IMR-90 (cell line): ENCODE data around the gene TGFBR2. TPM values are rescaled to one million over a fixed set of nuclear protein-coding genes. Genes with fewer than 3 reads are reported as not detected.

Experiments used
- ATAC-seq: fragments of 200-7000 bp; cut with Tn5 transposase; 2 replicates; pipeline ENCODE4 v1.9.1; 2020; ENCODE audit warnings: low read depth, mild to moderate bottlenecking, moderate library complexity
- BruUV-seq: library from RNA; stranded (reverse); fragments of 400-500 nt; replicated peaks from 2 replicates; lab custom pipeline; 2021; lab: Mats Ljungman, UMichigan
- CTCF ChIA-PET: fragments of 300-600 bp; formaldehyde crosslinking; extraction: SDS; loops from one replicate; lab custom pipeline; 2021; ENCODE audit warnings: antibody characterized with exemption; lab: Yijun Ruan, JAX
- POLR2A ChIA-PET: fragments of 300-600 bp; sonication (Branson Sonifier 250); formaldehyde crosslinking; loops from one replicate; lab custom pipeline; 2022; ENCODE audit warnings: antibody characterized with exemption; ENCODE audit not compliant: unreplicated experiment; lab: Charles Lee
- DNase-seq: peaks from one replicate; pipeline ENCODE4 v3.0.0; 2013
- H2AFZ ChIP-seq: replicated peaks from 2 replicates; pipeline ENCODE3; 2013; ENCODE audit warnings: low read length, mild to moderate bottlenecking; ENCODE audit not compliant: poor library complexity
- H2AK5ac ChIP-seq: 2 replicates; pipeline ENCODE4 v1.6.1; 2013; ENCODE audit warnings: low read depth, low read length, inconsistent platforms
- H2AK9ac ChIP-seq: replicated peaks from 2 replicates; pipeline ENCODE3; 2013; ENCODE audit warnings: mild to moderate bottlenecking, low read depth, low read length, moderate library complexity; ENCODE audit not compliant: poor library complexity
- H2BK120ac ChIP-seq: 2 replicates; pipeline ENCODE4 v1.6.1; 2013; ENCODE audit warnings: low read depth, low read length, inconsistent platforms
- H2BK15ac ChIP-seq: 3 replicates; pipeline ENCODE4 v1.6.1; 2013; ENCODE audit warnings: low read depth, low read length, inconsistent platforms
- H2BK20ac ChIP-seq: 2 replicates; pipeline ENCODE4 v1.6.1; 2013; ENCODE audit warnings: low read depth, mild to moderate bottlenecking, inconsistent platforms, low read length, moderate library complexity
- H2BK5ac ChIP-seq: 2 replicates; pipeline ENCODE4 v1.6.1; 2013; ENCODE audit warnings: mild to moderate bottlenecking, low read depth, low read length, inconsistent platforms; ENCODE audit not compliant: poor library complexity, severe bottlenecking
- H3K14ac ChIP-seq: replicated peaks from 2 replicates; pipeline ENCODE4 v1.6.1; 2013; ENCODE audit warnings: low read depth, low read length, inconsistent platforms
- H3K18ac ChIP-seq: 2 replicates; pipeline ENCODE4 v1.6.1; 2013; ENCODE audit warnings: low read depth, low read length, control low read depth
- H3K23ac ChIP-seq: 2 replicates; pipeline ENCODE4 v1.6.1; 2013; ENCODE audit warnings: low read depth, low read length, inconsistent platforms
- H3K27ac ChIP-seq: 2 replicates; pipeline ENCODE4 v1.5.1; 2013; ENCODE audit warnings: mild to moderate bottlenecking, control low read depth, low read length; ENCODE audit not compliant: insufficient read depth
- H3K27me3 ChIP-seq: 2 replicates; pipeline ENCODE4 v1.6.1; 2013; ENCODE audit warnings: low read length; ENCODE audit not compliant: control insufficient read depth, insufficient read depth
- H3K36me3 ChIP-seq: 2 replicates; pipeline ENCODE4 v1.6.1; 2013; ENCODE audit warnings: low read length, mixed read lengths; ENCODE audit not compliant: control insufficient read depth, insufficient read depth
- H3K4ac ChIP-seq: 2 replicates; pipeline ENCODE4 v1.6.1; 2013; ENCODE audit warnings: low read depth, low read length, inconsistent platforms
- H3K4me1 ChIP-seq: 2 replicates; pipeline ENCODE4 v1.6.1; 2013; ENCODE audit warnings: low read length, mixed read lengths; ENCODE audit not compliant: control insufficient read depth, insufficient read depth
- H3K4me2 ChIP-seq: 2 replicates; pipeline ENCODE4 v1.6.1; 2013; ENCODE audit warnings: low read depth, mild to moderate bottlenecking, control low read depth, low read length, moderate library complexity
- H3K4me3 ChIP-seq: 2 replicates; pipeline ENCODE4 v1.5.1; 2013; ENCODE audit warnings: low read depth, mild to moderate bottlenecking, control low read depth, low read length, moderate library complexity; ENCODE audit not compliant: insufficient read depth
- H3K56ac ChIP-seq: 2 replicates; pipeline ENCODE4 v1.6.1; 2013; ENCODE audit warnings: low read length, inconsistent platforms; ENCODE audit not compliant: insufficient read depth; ENCODE audit errors: extremely low read depth
- H3K79me1 ChIP-seq, 2 experiments: 2 replicates each; pipeline ENCODE4 v1.6.1; 2013; ENCODE audit warnings: low read length in 2 of 2, inconsistent platforms in 1 of 2, low read depth in 1 of 2
- H3K9ac ChIP-seq: 2 replicates; pipeline ENCODE4 v1.6.1; 2013; ENCODE audit warnings: low read depth, low read length, control low read depth
- H3K9me1 ChIP-seq: 2 replicates; pipeline ENCODE4 v1.6.1; 2013; ENCODE audit warnings: low read length, inconsistent platforms; ENCODE audit not compliant: insufficient read depth
- H3K9me3 ChIP-seq: 2 replicates; pipeline ENCODE4 v1.6.1; 2013; ENCODE audit warnings: low read length; ENCODE audit not compliant: control insufficient read depth, insufficient read depth
- H4K20me1 ChIP-seq: 2 replicates; pipeline ENCODE4 v1.6.1; 2013; ENCODE audit warnings: low read length, inconsistent platforms; ENCODE audit not compliant: insufficient read depth
- H4K5ac ChIP-seq: 2 replicates; pipeline ENCODE4 v1.6.1; 2013; ENCODE audit warnings: mild to moderate bottlenecking, low read depth, low read length, control low read depth
- H4K8ac ChIP-seq, 2 experiments: 2 replicates each; pipeline ENCODE4 v1.6.1; 2013; ENCODE audit warnings: low read depth in 2 of 2, low read length in 2 of 2, control low read depth in 1 of 2, inconsistent platforms in 1 of 2
- H4K91ac ChIP-seq: 2 replicates; pipeline ENCODE4 v1.6.1; 2013; ENCODE audit warnings: low read depth, low read length, inconsistent platforms; ENCODE audit not compliant: insufficient read depth
- BHLHE40 ChIP-seq: fragments of 150-350 bp; IDR thresholded peaks from 2 replicates; pipeline ENCODE4 v1.6.1; 2016; ENCODE audit warnings: mild to moderate bottlenecking, low read depth, low read length
- CEBPB ChIP-seq: IDR thresholded peaks from 2 replicates; pipeline ENCODE4 v1.6.1; 2012; ENCODE audit warnings: low read depth, low read length, improper control_type of control experiment
- CHD1 ChIP-seq: IDR thresholded peaks from 2 replicates; pipeline ENCODE4 v1.6.1; 2012; ENCODE audit warnings: low read depth, low read length, improper control_type of control experiment
- FOS ChIP-seq: fragments of 150-350 bp; IDR thresholded peaks from 2 replicates; pipeline ENCODE4 v1.6.1; 2016; ENCODE audit warnings: low read depth, low read length
- MAZ ChIP-seq: IDR thresholded peaks from 2 replicates; pipeline ENCODE4 v1.6.1; 2012; ENCODE audit warnings: low read depth, mild to moderate bottlenecking, low read length, improper control_type of control experiment, moderate library complexity, borderline replicate concordance
- MXI1 ChIP-seq: IDR thresholded peaks from 2 replicates; pipeline ENCODE4 v1.6.1; 2012; ENCODE audit warnings: low read depth, mild to moderate bottlenecking, low read length, moderate library complexity, borderline replicate concordance
- NFE2L2 ChIP-seq: fragments of 150-350 bp; IDR thresholded peaks from 2 replicates; pipeline ENCODE4 v1.6.1; 2016; ENCODE audit warnings: low read depth, mild to moderate bottlenecking, low read length
- POLR2A ChIP-seq: IDR thresholded peaks from 2 replicates; pipeline ENCODE4 v1.6.1; 2012; ENCODE audit warnings: mild to moderate bottlenecking, low read depth, low read length
- RAD21 ChIP-seq: IDR thresholded peaks from 2 replicates; pipeline ENCODE4 v1.6.1; 2012; ENCODE audit warnings: low read length, improper control_type of control experiment
- RFX5 ChIP-seq: IDR thresholded peaks from 2 replicates; pipeline ENCODE4 v1.8.0; 2012; ENCODE audit warnings: low read depth, mild to moderate bottlenecking, low read length, moderate library complexity
- WGBS, 2 experiments: methylation state at CpG; one replicate each; pipeline versions ENCODE4 v1.1.5 to v1.1.7; 2013; ENCODE audit warnings: missing lambda C conversion rate in 2 of 2; ENCODE audit not compliant: insufficient read length in 1 of 2; ENCODE audit errors: extremely low coverage in 2 of 2; 5-methylcytosine and 5-hydroxymethylcytosine counted together
- dilution Hi-C: fragments of 300-500 bp; cut with HindIII; formaldehyde crosslinking; loops from one replicate; pipeline ENCODE4 v1.14.3; 2018; ENCODE audit warnings: low sequenced_read_pairs; ENCODE audit not compliant: unreplicated experiment
- in situ Hi-C: fragments of 300-500 bp; cut with MboI; formaldehyde crosslinking; loops from 3 replicates; pipeline ENCODE4 v1.14.3; 2019; ENCODE audit warnings: low sequenced_read_pairs, inconsistent platforms, mixed read lengths
- intact Hi-C: fragments of 100-400 bp; cut with micrococcal nuclease; formaldehyde crosslinking; loops from 2 replicates; pipeline ENCODE4 v1.10.0; 2022
- polyA plus RNA-seq, 3 experiments: library from polyadenylated mRNA; depleted of rRNA; stranded (reverse); fragments of >200 nt; gene quantifications; 2 replicates each; pipeline ENCODE4 v1.2.3, GENCODE V29; 2012; ENCODE audit warnings: low replicate concordance in 1 of 3
- total RNA-seq: library from RNA; depleted of rRNA; stranded (reverse); fragments of >200 nt; gene quantifications from 2 replicates; pipeline ENCODE4 v1.2.3, GENCODE V29; 2012
- TF ChIP-seq, protein P1 (sequence below): fragments of 150-350 bp; IDR thresholded peaks from 2 replicates; pipeline ENCODE4 v1.6.1; 2016; ENCODE audit warnings: low read depth, mild to moderate bottlenecking, low read length, moderate library complexity, borderline replicate concordance
- TF ChIP-seq, protein P2 (sequence below): conservative IDR thresholded peaks from 2 replicates; pipeline ENCODE4 v1.5.1; 2012; ENCODE audit warnings: mild to moderate bottlenecking, low read depth, low read length, improper control_type of control experiment
- TF ChIP-seq, protein P3 (sequence below): fragments of 150-350 bp; IDR thresholded peaks from 2 replicates; pipeline ENCODE4 v1.6.1; 2017; ENCODE audit warnings: mild to moderate bottlenecking, antibody characterized with exemption, low read length, low read depth

Gene TGFBR2
- total and polyA plus RNA-seq, 2 of the 4 experiments (the other 2 are of a cell fraction): 63.7 to 87.5 TPM

DNA sequence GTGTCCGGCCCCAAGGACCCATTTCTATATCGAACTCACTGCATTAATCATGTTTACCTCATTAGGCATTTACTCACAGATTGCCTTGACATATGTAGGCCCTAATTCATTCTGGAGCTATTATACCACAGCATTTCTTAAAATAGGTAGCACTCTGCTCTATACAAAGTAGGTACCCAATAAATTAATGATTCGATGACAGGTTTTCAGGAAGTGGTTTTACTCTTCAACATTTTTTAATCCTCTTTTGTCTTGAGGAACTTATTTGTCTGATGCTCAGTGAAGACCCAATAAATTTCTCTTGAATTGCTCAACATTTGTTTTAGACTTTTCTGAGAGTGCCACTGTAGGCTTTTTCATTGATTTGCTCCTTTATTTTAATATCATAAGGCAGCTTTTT is 12.1 kb downstream of the TGFBR2 start:
- peaks cover 1% of the 10 kb centered on the region; the same call in 1 of the 2 replicates for H3K36me3 ChIP-seq
- H2BK5ac ChIP-seq: no peak overlapping the region
- no peak overlapping the region for H2BK15ac ChIP-seq
- no peak overlapping the region for H3K4me3 ChIP-seq
- no peaks in the 10 kb centered on the region for H3K27me3 ChIP-seq
- no peak for ATAC-seq
- TF ChIP-seq BHLHE40 (no peak), FOS (no peak), RAD21 (no peak), CHD1 (no peak), CEBPB (no peak), POLR2A (no peak), RFX5 (no peak), MXI1 (no peak), MAZ (no peak), NFE2L2 (no peak)
- TF ChIP-seq, protein P1, sequence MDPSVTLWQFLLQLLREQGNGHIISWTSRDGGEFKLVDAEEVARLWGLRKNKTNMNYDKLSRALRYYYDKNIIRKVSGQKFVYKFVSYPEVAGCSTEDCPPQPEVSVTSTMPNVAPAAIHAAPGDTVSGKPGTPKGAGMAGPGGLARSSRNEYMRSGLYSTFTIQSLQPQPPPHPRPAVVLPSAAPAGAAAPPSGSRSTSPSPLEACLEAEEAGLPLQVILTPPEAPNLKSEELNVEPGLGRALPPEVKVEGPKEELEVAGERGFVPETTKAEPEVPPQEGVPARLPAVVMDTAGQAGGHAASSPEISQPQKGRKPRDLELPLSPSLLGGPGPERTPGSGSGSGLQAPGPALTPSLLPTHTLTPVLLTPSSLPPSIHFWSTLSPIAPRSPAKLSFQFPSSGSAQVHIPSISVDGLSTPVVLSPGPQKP: no peak
- TF ChIP-seq, protein P2, sequence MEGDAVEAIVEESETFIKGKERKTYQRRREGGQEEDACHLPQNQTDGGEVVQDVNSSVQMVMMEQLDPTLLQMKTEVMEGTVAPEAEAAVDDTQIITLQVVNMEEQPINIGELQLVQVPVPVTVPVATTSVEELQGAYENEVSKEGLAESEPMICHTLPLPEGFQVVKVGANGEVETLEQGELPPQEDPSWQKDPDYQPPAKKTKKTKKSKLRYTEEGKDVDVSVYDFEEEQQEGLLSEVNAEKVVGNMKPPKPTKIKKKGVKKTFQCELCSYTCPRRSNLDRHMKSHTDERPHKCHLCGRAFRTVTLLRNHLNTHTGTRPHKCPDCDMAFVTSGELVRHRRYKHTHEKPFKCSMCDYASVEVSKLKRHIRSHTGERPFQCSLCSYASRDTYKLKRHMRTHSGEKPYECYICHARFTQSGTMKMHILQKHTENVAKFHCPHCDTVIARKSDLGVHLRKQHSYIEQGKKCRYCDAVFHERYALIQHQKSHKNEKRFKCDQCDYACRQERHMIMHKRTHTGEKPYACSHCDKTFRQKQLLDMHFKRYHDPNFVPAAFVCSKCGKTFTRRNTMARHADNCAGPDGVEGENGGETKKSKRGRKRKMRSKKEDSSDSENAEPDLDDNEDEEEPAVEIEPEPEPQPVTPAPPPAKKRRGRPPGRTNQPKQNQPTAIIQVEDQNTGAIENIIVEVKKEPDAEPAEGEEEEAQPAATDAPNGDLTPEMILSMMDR: no peak
- TF ChIP-seq, protein P3, sequence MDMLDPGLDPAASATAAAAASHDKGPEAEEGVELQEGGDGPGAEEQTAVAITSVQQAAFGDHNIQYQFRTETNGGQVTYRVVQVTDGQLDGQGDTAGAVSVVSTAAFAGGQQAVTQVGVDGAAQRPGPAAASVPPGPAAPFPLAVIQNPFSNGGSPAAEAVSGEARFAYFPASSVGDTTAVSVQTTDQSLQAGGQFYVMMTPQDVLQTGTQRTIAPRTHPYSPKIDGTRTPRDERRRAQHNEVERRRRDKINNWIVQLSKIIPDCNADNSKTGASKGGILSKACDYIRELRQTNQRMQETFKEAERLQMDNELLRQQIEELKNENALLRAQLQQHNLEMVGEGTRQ: no peak
- POLR2A ChIA-PET: no interaction called here
- peaks cover 18% of the 10 kb centered on the region; the same call in 1 of the 2 replicates for H4K20me1 ChIP-seq
- H4K5ac ChIP-seq: no peak overlapping the region
- H3K9me1 ChIP-seq: peaks cover 6% of the 10 kb centered on the region
- 100% methylated on average over 2 of the region's 3 CpGs; no CpG with 5 or more reads in 1 of the 2 experiments for WGBS, 2 experiments
- H2AFZ ChIP-seq: no peak overlapping the region
- CTCF ChIA-PET: no interaction called here
- intact Hi-C loops: no loop called here
- H2AK9ac ChIP-seq: no peak overlapping the region
- H3K27ac ChIP-seq: no peak overlapping the region
- H3K9me3 ChIP-seq: no peaks in the 10 kb centered on the region
- no peak overlapping the region for H3K14ac ChIP-seq
- H3K4me1 ChIP-seq: peaks cover 16% of the 10 kb centered on the region
- H3K56ac ChIP-seq: no peak overlapping the region
- BruUV-seq: no TSS peak
- in situ Hi-C loops: no loop called here
- no peak for DNase-seq
- no peak overlapping the region for H4K91ac ChIP-seq
- H3K4ac ChIP-seq: no peak overlapping the region
- peaks cover 26 to 69% of the 10 kb centered on the region in 2 experiments for H3K79me1 ChIP-seq
- no peak overlapping the region for H2BK120ac ChIP-seq
- no peak overlapping the region for H2AK5ac ChIP-seq
- H2BK20ac ChIP-seq: no peak overlapping the region
- no peak overlapping the region for H3K18ac ChIP-seq
- no peak overlapping the region for H4K8ac ChIP-seq
- no peak overlapping the region for H3K4me2 ChIP-seq
- dilution Hi-C loops: no loop called here
- no peak overlapping the region for H3K9ac ChIP-seq
- no peak overlapping the region for H3K23ac ChIP-seq
